ENCODE data around the gene KLHL29.

The KLHL29 gene

DNA sequence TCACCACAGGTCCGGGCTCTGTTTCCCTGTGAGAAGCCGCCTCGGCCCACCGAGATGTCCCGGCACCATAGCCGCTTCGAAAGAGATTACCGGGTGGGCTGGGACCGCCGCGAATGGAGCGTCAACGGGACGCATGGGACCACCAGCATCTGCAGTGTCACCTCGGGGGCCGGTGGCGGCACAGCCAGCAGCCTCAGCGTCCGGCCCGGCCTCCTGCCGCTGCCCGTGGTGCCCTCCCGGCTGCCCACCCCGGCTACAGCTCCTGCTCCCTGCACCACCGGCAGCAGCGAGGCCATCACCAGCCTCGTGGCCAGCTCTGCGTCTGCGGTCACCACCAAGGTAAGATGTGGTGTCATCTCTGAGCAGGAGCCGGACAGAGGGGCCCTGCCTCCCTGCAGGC, 177.2 kb downstream of the KLHL29 start:
- no peaks in the 10 kb centered on the region for H3K27me3 ChIP-seq
- no peaks in the 10 kb centered on the region for H3K36me3 ChIP-seq
- H3K9ac ChIP-seq = no peak overlapping the region
- H3K9me3 ChIP-seq (replicated peaks in 1 of 11) = no peaks in the 10 kb centered on the region
- peaks cover 0 to 2% (median 0%) of the 10 kb centered on the region in 10 experiments; a peak in 3 of 20 replicates for H3K4me1 ChIP-seq
- peaks cover 0 to 11% (median 0%) of the 10 kb centered on the region in 11 experiments; a peak in 3 of 22 replicates for H4K20me1 ChIP-seq
- no peak overlapping the region for H3K4me2 ChIP-seq
- TF ChIP-seq Cebpa-rat (IDR thresholded peaks at IDR 0.05) = no peak
- no peak overlapping the region for H3K4me3 ChIP-seq
- H3K27ac ChIP-seq = no peak overlapping the region

DNA sequence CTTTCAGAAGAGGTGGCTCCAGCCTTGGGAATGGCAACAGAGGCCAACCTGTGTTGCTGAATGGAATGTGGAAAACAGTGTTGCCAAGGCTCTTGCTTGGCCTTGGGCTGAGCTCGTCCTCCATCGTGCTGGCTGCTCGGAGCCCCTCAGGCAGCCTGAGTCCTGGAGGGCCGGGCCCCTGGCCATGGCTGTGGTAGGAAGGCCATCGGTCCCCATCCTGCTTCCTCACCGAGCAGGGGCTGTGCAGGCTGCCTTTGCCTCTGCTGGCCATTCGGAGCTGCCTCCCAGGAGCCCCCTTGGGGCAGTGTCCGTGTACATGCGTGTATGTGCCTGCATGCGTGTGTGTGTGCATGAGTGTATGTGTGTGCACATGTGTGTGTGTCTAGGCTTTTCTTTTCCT, 178.2 kb downstream of the KLHL29 start:
- H3K27ac ChIP-seq = no peak overlapping the region
- no peak overlapping the region for H3K9ac ChIP-seq
- H3K27me3 ChIP-seq = no peaks in the 10 kb centered on the region
- no peak overlapping the region for H3K4me3 ChIP-seq
- H3K4me1 ChIP-seq = no peaks in the 10 kb centered on the region
- H3K9me3 ChIP-seq (replicated peaks in 1 of 11) = no peaks in the 10 kb centered on the region
- H3K4me2 ChIP-seq = no peak overlapping the region
- H4K20me1 ChIP-seq = peaks cover 0 to 11% (median 0%) of the 10 kb centered on the region in 11 experiments; a peak in 3 of 22 replicates
- TF ChIP-seq Cebpa-rat (IDR thresholded peaks at IDR 0.05) = no peak
- H3K36me3 ChIP-seq = no peaks in the 10 kb centered on the region

DNA sequence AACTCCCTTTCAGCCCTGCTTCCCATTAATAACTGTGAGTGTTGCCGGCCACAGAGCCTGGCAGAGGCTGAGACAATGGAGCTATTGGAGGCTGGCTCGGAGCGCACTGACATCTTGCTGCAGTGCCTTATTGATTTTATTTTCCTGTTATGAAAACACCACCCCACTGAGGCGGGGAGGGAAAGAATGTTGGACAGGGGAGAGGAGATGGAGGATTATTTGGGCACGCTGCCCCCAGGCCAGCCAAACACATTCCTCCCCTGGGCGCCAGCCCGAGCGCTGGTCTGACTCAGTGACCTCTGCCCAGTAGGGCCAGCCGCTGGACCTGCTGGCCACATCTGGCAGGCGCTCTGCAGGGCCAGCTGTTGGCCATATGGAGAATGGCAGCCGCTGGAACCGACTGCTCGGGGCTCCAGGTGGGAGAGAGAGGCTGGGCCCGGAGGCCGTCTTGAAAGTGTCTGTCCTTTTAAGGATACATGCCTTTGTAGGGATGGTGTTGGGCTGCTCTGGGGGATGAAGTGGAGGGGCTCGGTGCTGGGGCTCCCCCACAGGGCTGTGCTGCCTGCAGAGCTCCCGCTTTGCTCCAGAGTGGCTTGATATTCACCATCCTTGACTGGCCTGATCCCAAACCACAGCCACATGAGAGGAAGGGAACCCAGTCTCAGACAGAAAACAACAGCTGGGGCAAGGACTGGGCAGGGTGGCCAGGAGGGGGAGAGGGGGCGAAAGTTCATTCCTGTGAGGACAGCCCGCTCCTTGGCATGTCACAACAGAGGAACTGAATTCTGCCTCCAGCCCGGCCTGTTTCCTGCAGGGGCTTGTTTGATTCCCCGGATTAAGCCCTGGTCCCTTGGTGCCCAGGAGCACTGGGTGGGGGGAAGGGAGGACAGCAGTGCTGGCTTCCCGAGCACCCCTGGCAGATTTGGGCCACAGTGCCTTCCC, 179.0 kb downstream of the KLHL29 start:
- Histone ChIP-seq H3K9ac (no peak overlapping the region), H3K4me1 (no peaks in the 10 kb centered on the region)

DNA sequence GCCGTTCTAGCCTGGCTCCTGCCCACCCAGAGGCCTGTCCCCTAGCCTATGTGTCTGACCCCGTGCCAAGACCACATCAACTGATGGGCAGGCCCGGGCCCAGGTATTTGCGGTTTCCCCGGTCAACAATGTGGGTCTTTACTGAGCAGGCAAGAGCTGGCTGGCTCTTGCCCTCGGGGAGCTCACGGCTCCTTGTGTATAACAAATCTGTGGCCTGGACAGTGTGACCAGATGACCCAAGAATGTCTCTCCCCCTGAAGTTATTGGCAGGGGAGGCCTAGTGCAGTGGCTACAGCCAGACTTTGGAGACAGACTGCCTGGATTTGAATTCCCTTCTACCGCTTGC, 179.6 kb downstream of the KLHL29 start:
- Histone ChIP-seq H3K4me1 (no peaks in the 10 kb centered on the region), H3K27ac (no peak overlapping the region), H4K20me1 (peaks cover 0 to 11% (median 0%) of the 10 kb centered on the region in 11 experiments; a peak in 3 of 22 replicates), H3K9ac (no peak overlapping the region), H3K4me3 (no peak overlapping the region), H3K4me2 (no peak overlapping the region), H3K27me3 (no peaks in the 10 kb centered on the region), H3K9me3 (replicated peaks in 1 of 11) (no peaks in the 10 kb centered on the region), H3K36me3 (no peaks in the 10 kb centered on the region)
- no peak for TF ChIP-seq Cebpa-rat (IDR thresholded peaks at IDR 0.05)

More for the DNA sequence above, 179.0 kb downstream of the KLHL29 start:
- no peaks in the 10 kb centered on the region for H3K9me3 ChIP-seq (replicated peaks in 1 of 11)
- H3K4me2 ChIP-seq = no peak overlapping the region
- no peaks in the 10 kb centered on the region for H3K27me3 ChIP-seq
- no peak overlapping the region for H3K27ac ChIP-seq
- no peaks in the 10 kb centered on the region for H3K36me3 ChIP-seq
- no peak for TF ChIP-seq Cebpa-rat (IDR thresholded peaks at IDR 0.05)
- H3K4me3 ChIP-seq = no peak overlapping the region
- peaks cover 0 to 11% (median 0%) of the 10 kb centered on the region in 11 experiments; a peak in 3 of 22 replicates for H4K20me1 ChIP-seq

DNA sequence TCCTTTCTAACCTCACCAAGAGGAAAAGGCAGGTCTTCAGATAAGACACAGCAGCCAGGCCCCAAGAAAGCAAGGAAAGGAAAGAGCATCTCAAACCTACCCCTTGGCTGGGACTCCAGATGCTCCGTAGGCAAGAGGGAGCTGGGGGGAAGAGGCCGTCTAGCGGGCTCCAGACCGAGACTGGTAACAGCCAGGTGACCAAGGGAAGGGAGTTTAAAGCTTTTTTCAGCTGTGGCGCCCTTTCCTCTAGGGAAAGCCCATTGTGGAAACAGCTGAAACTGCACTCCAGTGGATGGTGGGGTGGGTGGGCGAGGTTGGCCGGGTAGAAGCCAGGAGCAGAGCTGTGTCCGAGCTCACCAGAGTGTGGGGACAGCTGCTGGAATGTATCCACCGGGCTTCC, 180.4 kb downstream of the KLHL29 start:
- Histone ChIP-seq H3K4me1 (no peaks in the 10 kb centered on the region), H3K4me2 (no peak overlapping the region), H3K27ac (no peak overlapping the region), H3K36me3 (no peaks in the 10 kb centered on the region), H3K9ac (no peak overlapping the region), H3K4me3 (no peak overlapping the region), H4K20me1 (peaks cover 0 to 11% (median 0%) of the 10 kb centered on the region in 11 experiments; a peak in 2 of 22 replicates), H3K27me3 (no peaks in the 10 kb centered on the region), H3K9me3 (replicated peaks in 1 of 11) (no peaks in the 10 kb centered on the region)
- no peak for TF ChIP-seq Cebpa-rat (IDR thresholded peaks at IDR 0.05)

DNA sequence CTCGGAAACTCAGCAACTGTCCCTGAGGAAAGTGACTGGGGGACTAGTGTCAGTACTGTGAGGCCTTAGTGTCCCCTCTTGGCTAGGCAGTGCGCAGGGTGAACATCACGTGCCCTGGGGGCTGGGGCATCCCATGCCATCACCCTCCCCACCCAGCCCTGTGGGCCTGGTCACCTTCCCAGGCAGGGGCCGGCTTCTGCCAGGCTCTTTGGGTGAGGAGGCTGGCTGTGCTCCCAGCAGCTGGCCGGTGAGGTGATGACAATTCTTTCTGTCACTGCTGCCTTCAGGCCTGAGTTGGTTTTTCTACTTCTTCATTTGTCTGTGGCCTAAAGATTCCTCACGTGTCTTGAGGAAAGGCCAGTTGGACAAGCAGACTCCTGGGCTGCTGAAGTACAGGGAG, 180.8 kb downstream of the KLHL29 start:
- Histone ChIP-seq H3K4me2 (no peak overlapping the region), H3K4me1 (no peaks in the 10 kb centered on the region), H3K9ac (no peak overlapping the region), H3K27ac (no peak overlapping the region), H3K27me3 (no peaks in the 10 kb centered on the region; a peak in 1 of 22 replicates), H3K9me3 (replicated peaks in 1 of 11) (no peaks in the 10 kb centered on the region), H3K36me3 (no peaks in the 10 kb centered on the region), H3K4me3 (no peak overlapping the region), H4K20me1 (peaks cover 0 to 11% (median 0%) of the 10 kb centered on the region in 11 experiments; a peak in 3 of 22 replicates)
- TF ChIP-seq Cebpa-rat (IDR thresholded peaks at IDR 0.05) = no peak

DNA sequence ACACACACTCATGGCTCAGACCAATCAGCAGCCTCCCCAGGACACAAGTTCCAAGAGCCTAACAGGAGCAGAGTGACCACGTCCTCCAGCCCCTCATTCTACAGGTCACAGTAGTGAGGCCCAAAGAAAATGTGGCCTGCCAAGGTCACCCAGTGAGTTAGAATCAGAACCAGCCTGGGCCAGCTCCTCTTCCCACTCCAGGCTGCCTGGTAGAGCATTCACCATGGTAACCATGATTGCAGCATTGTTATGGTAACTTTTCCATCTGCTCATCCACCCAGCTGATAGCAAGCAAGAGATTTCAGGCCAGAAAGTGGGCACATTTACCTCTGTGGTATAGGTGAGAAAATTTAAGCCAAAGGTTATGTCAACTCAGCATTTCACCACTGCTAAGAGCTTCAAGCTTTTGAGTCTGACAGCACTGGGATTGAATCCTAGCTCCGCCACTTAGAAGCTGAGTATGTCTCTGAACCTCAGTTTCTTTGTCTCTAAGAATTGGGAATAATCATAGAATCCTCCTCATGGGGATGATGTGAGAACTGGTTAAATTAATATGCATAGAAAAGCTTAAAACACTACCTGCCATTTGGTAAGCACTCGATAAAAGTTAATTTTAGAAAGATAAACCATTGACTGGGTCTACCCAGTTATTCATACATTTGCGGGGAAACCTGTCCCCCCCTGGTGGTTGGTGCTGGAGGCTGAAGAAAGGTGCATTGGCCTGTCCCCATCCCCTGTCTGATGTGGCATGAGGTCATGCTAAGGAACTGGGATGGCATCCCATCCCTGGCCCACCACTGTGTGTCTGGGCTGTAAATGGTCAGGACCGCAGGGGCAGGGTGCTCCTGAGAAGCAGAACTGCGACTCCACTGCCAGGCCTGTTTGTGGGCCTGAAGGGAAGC, 181.5 kb downstream of the KLHL29 start:
- Histone ChIP-seq H3K4me3 (no peak overlapping the region), H3K9ac (no peak overlapping the region), H3K27me3 (no peaks in the 10 kb centered on the region; a peak in 1 of 22 replicates), H3K9me3 (replicated peaks in 1 of 11) (no peaks in the 10 kb centered on the region), H4K20me1 (peaks cover 0 to 11% (median 0%) of the 10 kb centered on the region in 11 experiments; a peak in 3 of 22 replicates), H3K36me3 (no peaks in the 10 kb centered on the region), H3K4me1 (no peaks in the 10 kb centered on the region), H3K27ac (no peak overlapping the region), H3K4me2 (no peak overlapping the region)
- TF ChIP-seq Cebpa-rat (IDR thresholded peaks at IDR 0.05) = no peak

DNA sequence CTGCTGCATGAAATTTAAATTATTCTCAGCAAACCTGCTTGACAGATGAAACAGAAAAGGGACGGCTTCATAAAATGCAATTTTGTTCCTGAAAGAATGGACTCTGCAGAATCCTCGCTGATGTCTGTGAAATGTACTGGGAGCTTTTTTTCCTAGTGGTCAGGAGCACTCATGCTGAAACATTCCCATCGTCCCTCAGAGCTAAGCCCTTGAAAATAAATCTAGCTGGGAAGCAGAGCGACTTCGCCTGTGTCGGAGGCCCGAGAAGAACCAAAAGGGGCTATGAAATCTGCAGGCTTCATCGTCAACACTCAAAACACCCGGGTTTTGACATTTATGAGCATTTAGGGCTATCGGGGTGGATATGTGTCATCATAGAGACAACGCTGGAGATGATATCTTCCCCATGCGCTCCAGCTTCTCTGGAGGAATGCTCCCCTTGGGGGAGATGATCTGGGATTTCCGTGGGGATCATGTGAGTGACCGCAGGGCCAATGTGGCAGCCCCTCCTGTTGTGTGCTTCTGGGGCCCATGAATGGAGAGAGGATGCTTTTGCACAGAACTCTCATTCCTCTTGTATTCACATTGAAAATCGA, 182.3 kb downstream of the KLHL29 start:
- Histone ChIP-seq H4K20me1 (peaks cover 0 to 11% (median 0%) of the 10 kb centered on the region in 11 experiments; a peak in 3 of 22 replicates), H3K9ac (no peak overlapping the region), H3K27me3 (no peaks in the 10 kb centered on the region; a peak in 1 of 22 replicates), H3K27ac (no peak overlapping the region), H3K36me3 (no peaks in the 10 kb centered on the region), H3K4me3 (no peak overlapping the region), H3K4me2 (no peak overlapping the region), H3K4me1 (no peaks in the 10 kb centered on the region), H3K9me3 (replicated peaks in 1 of 11) (no peaks in the 10 kb centered on the region)
- no peak for TF ChIP-seq Cebpa-rat (IDR thresholded peaks at IDR 0.05)

DNA sequence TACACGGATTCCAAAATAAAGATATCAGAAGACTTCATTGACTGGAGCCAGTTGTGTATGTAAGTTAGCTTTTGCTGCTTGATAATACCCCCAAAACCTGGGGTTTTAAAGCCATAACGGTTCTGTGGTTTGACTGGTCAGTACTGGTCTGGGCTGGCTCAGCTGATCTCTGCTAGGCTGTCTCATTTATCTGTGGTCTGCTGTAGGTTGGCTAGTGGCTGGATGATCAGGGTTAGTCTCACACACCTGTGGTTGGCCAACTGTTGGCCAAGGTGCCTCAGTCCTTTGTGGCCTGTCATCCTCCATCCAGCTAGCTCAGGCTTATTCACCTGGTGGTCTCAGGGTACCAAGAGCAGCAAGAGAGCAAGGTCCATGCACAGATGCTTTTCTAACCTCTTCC, 183.2 kb downstream of the KLHL29 start:
- no peak overlapping the region for H3K4me3 ChIP-seq
- no peaks in the 10 kb centered on the region for H3K4me1 ChIP-seq
- no peak overlapping the region for H3K4me2 ChIP-seq
- H3K36me3 ChIP-seq = no peaks in the 10 kb centered on the region
- no peak for TF ChIP-seq Cebpa-rat (IDR thresholded peaks at IDR 0.05)
- H3K27ac ChIP-seq = no peak overlapping the region
- H4K20me1 ChIP-seq = peaks cover 0 to 7% (median 0%) of the 10 kb centered on the region in 11 experiments; a peak in 3 of 22 replicates
- H3K27me3 ChIP-seq = no peaks in the 10 kb centered on the region; a peak in 1 of 22 replicates
- H3K9ac ChIP-seq = no peak overlapping the region
- no peaks in the 10 kb centered on the region for H3K9me3 ChIP-seq (replicated peaks in 1 of 11)

Data from BLaER1 treated with 17β-estradiol and CSF1 and Interleukin-3, amounts not matched to agents 10 nM and 100 nM (cell line).